Peyer's patch (tissue), 4 donors: ENCODE measurements around the gene PLCH2.

Experiments
- CTCF ChIP-seq, 6 experiments: fragments of 450-650 bp in 4 of 6; fragments of 200-600 bp in 2 of 6; sonication (generic) in 1 of 6; IDR thresholded peaks; one replicate each; pipeline ENCODE4 v1.5.1; 2017 to 2019; ENCODE audit warnings: antibody characterized with exemption in 6 of 6, mild to moderate bottlenecking in 3 of 6, moderate library complexity in 1 of 6
- POLR2A ChIP-seq, 2 donors: fragments of 450-650 bp; IDR thresholded peaks; one replicate each; pipeline ENCODE4 v1.5.1; 2017; ENCODE audit warnings: antibody characterized with exemption in 2 of 2, mild to moderate bottlenecking in 2 of 2, moderate library complexity in 2 of 2

GRCh38 chr1:2534315-2534686 lies 58.2 kb downstream of the PLCH2 start:
- TF ChIP-seq CTCF (IDR thresholded peaks at IDR 0.05) (no peak), POLR2A (IDR thresholded peaks at IDR 0.05) (no peak)
